HepG2 (cell line): Measurements from ENCODE around the gene SLC25A38. TPM values are rescaled to one million over a fixed set of nuclear protein-coding genes. Genes with fewer than 3 reads are reported as not detected.

Experiments used
- CBX1 ChIP-seq: IDR thresholded peaks from one replicate; pipeline ENCODE4 v1.6.1; 2016; ENCODE audit warnings: antibody characterized with exemption, low read depth
- HNF1A ChIP-seq, 2 experiments: sonication (generic) in 1 of 2; formaldehyde crosslinking in 1 of 2; IDR thresholded peaks; 2 replicates each; pipeline versions ENCODE4 v1.4.0 to v1.6.1; 2016 to 2020; ENCODE audit warnings: borderline replicate concordance in 1 of 2, low read depth in 1 of 2, mild to moderate bottlenecking in 1 of 2, missing genetic modification reagents in 1 of 2
- HNF1B ChIP-seq: sonication (generic); formaldehyde crosslinking; IDR thresholded peaks from 2 replicates; pipeline ENCODE4 v1.5.1; 2020; ENCODE audit warnings: mild to moderate bottlenecking, moderate library complexity, missing genetic modification reagents
- HOXD1 ChIP-seq: sonication (generic); formaldehyde crosslinking; IDR thresholded peaks from 2 replicates; pipeline ENCODE4 v1.5.0; 2020; ENCODE audit warnings: missing genetic modification reagents
- PRMT3 ChIP-seq: sonication (generic); formaldehyde crosslinking; IDR thresholded peaks from 2 replicates; pipeline ENCODE4 v1.8.1; 2022; ENCODE audit warnings: low read depth, mild to moderate bottlenecking, moderate library complexity, missing genetic modification reagents, borderline replicate concordance
- RBM39 ChIP-seq: fragments of 200-400 bp; formaldehyde crosslinking; IDR thresholded peaks from one replicate; pipeline ENCODE4 v1.6.1; 2018; ENCODE audit warnings: antibody characterized with exemption, mild to moderate bottlenecking, low read depth, low read length; ENCODE audit not compliant: poor library complexity, severe bottlenecking
- THAP9 ChIP-seq: sonication (generic); formaldehyde crosslinking; IDR thresholded peaks from 2 replicates; pipeline ENCODE4; 2020; ENCODE audit warnings: missing genetic modification reagents, mild to moderate bottlenecking, borderline replicate concordance
- ZFP36L2 ChIP-seq: sonication (generic); formaldehyde crosslinking; IDR thresholded peaks from 2 replicates; pipeline ENCODE4 v1.4.0; 2020; ENCODE audit warnings: missing genetic modification reagents
- ZNF329 ChIP-seq: sonication (generic); formaldehyde crosslinking; IDR thresholded peaks from 2 replicates; pipeline ENCODE4 v1.9.0; 2021; ENCODE audit warnings: low read depth, mild to moderate bottlenecking, missing genetic modification reagents
- ZNF460 ChIP-seq: sonication (generic); formaldehyde crosslinking; IDR thresholded peaks from 2 replicates; pipeline ENCODE4 v1.5.1; 2020; ENCODE audit warnings: missing genetic modification reagents, mild to moderate bottlenecking, borderline replicate concordance
- ZNF549 ChIP-seq: sonication (generic); formaldehyde crosslinking; IDR thresholded peaks from 2 replicates; pipeline ENCODE4 v1.5.0; 2020; ENCODE audit warnings: missing genetic modification reagents
- ZNF562 ChIP-seq: sonication (generic); formaldehyde crosslinking; IDR thresholded peaks from 2 replicates; pipeline ENCODE4 v1.8.0; 2022; ENCODE audit warnings: missing genetic modification reagents, borderline replicate concordance
- ZNF598 ChIP-seq: sonication (generic); formaldehyde crosslinking; IDR thresholded peaks from 2 replicates; pipeline ENCODE4 v1.5.1; 2020; ENCODE audit warnings: mild to moderate bottlenecking, missing genetic modification reagents, borderline replicate concordance
- ZNF773 ChIP-seq: sonication (generic); formaldehyde crosslinking; IDR thresholded peaks from 2 replicates; pipeline ENCODE4 v1.4.0; 2020; ENCODE audit warnings: missing genetic modification reagents, borderline replicate concordance
- ZNF780A ChIP-seq: sonication (generic); formaldehyde crosslinking; IDR thresholded peaks from 2 replicates; pipeline ENCODE4 v1.8.0; 2022; ENCODE audit warnings: mild to moderate bottlenecking, missing genetic modification reagents, moderate library complexity
- polyA plus RNA-seq, 8 experiments: library from polyadenylated mRNA; depleted of rRNA in 3 of 8; stranded (reverse) in 7 of 8; unstranded in 1 of 8; fragments of >200 nt; fragmentation: Illumina TruSeq in 4 of 8; extraction: Trizol in 4 of 8; gene quantifications; 2 replicates each; pipeline versions ENCODE4 v1.2.1 to v1.2.3, GENCODE V29; 2011 to 2016; ENCODE audit warnings: low read depth in 4 of 8, missing spikeins in 1 of 8, mixed read lengths in 1 of 8; ENCODE audit not compliant: insufficient read depth in 1 of 8
- total RNA-seq, 5 experiments: library from RNA; depleted of rRNA; stranded (reverse); fragments of >200 nt; fragmentation: Illumina TruSeq; extraction: Trizol; gene quantifications; 2 replicates each; pipeline ENCODE4 v1.2.3, GENCODE V29; 2016; ENCODE audit warnings: low read depth in 1 of 5
- TF ChIP-seq, protein P1 (sequence below): sonication (generic); formaldehyde crosslinking; IDR thresholded peaks from 2 replicates; pipeline ENCODE4 v1.4.0; 2020; ENCODE audit warnings: missing genetic modification reagents
- TF ChIP-seq, protein P2 (sequence below): sonication (generic); formaldehyde crosslinking; IDR thresholded peaks from 2 replicates; pipeline ENCODE4 v1.4.0; 2020; ENCODE audit warnings: mild to moderate bottlenecking, missing genetic modification reagents

SLC25A38 gene
- total and polyA plus RNA-seq, 2 of the 13 experiments (the other 11 are each of a cell fraction or from before 2014, with no cell fraction given): 32.5 to 35.4 TPM

DNA sequence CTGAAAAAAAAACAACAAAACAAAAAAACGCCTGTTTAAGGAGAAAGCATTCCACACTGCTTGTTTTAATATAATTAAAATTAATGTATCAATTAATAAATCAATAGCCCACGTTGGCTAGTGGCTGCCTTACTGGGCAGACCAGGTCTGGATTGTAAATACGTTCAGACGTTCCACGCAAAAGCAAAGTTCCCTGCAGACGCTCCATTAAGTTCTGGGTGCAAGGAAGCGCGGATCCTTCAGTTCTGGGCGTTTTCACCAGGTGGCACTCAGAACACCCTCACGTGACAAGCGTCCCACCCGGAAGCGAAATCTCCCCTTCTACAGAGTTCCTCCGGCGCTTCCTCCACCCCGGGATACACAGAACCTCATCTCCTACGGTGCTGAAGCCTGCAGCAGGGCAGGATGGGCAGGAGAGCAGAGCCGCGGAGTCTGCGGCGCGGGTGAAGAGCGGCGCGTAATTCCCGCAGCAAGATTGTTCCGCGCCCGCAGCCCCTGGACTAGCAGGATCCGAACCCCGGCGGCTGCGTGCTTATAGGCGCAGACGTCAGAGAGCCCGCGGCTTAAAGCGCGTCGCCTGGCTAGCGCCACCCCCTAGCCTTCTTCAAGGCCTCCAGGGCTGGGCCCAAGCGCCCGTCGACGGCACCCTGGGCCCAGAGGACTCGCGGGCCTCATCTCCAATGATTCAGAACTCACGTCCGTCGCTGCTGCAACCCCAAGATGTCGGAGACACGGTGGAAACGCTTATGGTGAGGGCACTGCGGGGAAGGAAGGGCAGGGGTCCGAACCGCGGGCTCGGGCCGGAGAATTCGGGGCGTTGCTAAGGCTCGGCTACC is at the start of gene SLC25A38 (continued):
- TF ChIP-seq THAP9 (CRISPR knock-in tag) (peak; percentile 87; the same call in 1 of the 2 replicates), ZNF460 (CRISPR knock-in tag) (peak; percentile 29; the same call in 1 of the 2 replicates), RBM39 (no peak), ZNF598 (CRISPR knock-in tag) (0 out of 2 replicates have a peak, but pooled peaks have one; percentile 63), ZNF780A (CRISPR knock-in tag) (no peak), ZNF773 (CRISPR knock-in tag) (no peak), HNF1B (CRISPR knock-in tag) (0 out of 2 replicates have a peak, but pooled peaks have one; percentile 54), HOXD1 (CRISPR knock-in tag) (no peak), CBX1 (no peak), ZNF329 (CRISPR knock-in tag) (peak; percentile 42; the same call in 1 of the 2 replicates), ZFP36L2 (no peak), ZNF549 (CRISPR knock-in tag) (no peak), HNF1A (IDR thresholded peaks at IDR 0.05; ENCODE audit: low read depth) (no peak), HNF1A (CRISPR knock-in tag; IDR thresholded peaks at IDR 0.05; ENCODE audit: borderline replicate concordance) (0 out of 2 replicates have a peak, but pooled peaks have one; percentile 24), ZNF562 (CRISPR knock-in tag) (no peak), PRMT3 (no peak)
- TF ChIP-seq, protein P1, sequence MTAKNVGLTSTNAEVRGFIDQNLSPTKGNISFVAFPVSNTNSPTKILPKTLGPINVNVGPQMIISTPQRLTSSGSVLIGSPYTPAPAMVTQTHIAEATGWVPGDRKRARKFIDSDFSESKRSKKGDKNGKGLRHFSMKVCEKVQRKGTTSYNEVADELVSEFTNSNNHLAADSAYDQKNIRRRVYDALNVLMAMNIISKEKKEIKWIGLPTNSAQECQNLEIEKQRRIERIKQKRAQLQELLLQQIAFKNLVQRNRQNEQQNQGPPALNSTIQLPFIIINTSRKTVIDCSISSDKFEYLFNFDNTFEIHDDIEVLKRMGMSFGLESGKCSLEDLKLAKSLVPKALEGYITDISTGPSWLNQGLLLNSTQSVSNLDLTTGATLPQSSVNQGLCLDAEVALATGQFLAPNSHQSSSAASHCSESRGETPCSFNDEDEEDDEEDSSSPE (CRISPR knock-in tag): peak; percentile 64
- TF ChIP-seq, protein P2, sequence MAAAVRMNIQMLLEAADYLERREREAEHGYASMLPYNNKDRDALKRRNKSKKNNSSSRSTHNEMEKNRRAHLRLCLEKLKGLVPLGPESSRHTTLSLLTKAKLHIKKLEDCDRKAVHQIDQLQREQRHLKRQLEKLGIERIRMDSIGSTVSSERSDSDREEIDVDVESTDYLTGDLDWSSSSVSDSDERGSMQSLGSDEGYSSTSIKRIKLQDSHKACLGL: no peak
